GM19438 (cell line): ENCODE results near the gene COG4.
"Not testable (repeated sequence)": the region's sequence is repeated elsewhere in the genome, so short reads cannot be mapped to it uniquely, and the experiment has no call there.

Source experiments
- ATAC-seq: cut with Tn5 transposase; IDR thresholded peaks from one replicate; pipeline ENCODE4 v1.9.1; 2021; ENCODE audit warnings: low read depth; ENCODE audit not compliant: unreplicated experiment

COG4 gene

GRCh38 chr16:70529051-70529777 is 5.9 kb upstream of the COG4 start:
- no peak for ATAC-seq

DNA sequence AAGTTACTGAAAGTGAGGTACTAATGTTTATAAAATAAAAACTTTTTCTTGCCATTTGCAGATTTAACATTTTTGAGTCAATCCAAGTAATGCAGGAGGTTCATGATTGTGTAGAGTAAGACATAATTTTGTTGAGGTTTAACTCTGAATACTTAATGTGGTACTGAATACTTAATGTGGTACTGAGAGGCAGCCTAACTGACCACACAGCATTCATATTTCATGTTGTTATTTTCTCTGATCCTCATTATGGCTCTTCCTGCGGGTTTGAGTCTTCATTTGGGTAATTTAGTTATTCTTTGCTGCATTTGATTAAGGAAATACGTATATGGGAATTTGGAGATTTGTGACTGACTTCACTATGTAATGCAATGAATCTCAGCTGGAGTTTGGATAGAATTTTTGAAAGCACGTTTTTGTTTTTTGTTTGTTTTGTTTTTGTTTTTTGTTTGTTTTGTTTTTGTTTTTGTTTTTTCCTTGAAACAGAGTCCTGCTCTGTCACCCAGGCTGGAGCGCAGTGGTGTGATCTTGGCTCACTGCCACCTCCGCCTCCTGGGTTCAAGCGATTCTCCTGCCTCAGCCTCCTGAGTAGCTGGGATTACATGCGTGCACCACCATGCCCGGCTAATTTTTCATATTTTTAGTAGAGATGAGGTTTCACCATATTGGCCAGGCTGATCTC is 4.1 kb upstream of the COG4 start:
- no peak for ATAC-seq

DNA sequence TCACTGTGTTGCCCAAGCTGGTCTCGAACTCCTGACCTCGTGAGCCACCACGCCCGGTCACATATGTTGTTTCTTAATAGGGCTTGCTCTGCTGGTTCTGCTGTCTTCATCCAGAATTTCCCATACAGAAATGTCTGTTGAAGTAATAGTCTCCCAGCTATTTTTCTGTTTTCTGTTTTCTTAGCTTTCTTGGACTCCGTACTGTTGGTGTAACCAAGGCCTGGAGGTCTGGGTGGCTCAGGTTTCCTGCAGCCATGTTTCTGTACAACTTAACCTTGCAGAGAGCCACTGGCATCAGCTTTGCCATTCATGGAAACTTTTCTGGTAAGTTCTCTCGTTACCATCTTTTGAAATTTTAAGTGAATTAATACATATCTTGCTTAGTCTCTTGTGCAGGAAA is 3.0 kb upstream of the COG4 start:
- ATAC-seq, result no peak

GRCh38 chr16:70524399-70524825 is 1.1 kb upstream of the COG4 start:
- not testable (repeated sequence) for ATAC-seq

DNA sequence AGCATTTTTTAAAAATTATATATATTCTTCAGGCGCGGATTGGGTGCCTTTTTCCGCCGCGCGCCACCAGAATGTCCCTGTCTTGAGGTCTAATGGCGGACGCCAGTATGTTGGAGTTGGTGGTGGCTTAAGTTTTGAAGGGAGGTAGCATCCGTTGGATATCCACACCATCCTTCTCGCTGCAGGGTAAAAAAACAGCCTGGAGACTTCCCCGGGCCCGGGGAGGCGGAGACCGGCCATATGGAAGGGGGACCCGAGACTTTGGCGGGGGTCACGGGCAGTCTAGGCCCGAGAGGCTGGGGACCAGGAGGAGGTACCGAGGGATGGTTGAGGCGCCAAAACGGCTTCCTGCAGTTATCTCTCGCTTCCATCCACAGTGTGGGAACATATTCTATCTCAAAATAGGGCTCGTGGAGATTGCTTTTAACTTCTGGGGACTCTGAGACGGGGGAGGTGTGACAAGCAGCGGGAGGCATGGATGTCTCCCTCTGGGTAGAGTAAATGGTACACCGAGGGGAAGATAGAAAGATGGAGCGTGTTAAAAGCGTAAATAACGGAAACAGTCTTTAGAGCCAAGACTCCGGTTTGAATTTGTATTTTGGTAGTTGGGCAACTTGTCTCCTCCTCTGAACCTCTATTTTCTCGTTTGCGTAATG is 517 bp upstream of the COG4 start, which contains the start of gene SF3B3:
SF3B3 (plus strand) TSS at position 74 of the 656 bp plus-strand sequence. CDS start 2,841 bp downstream, outside the sequence.
- peak; percentile 48 for ATAC-seq

- ATAC-seq, result no peak
Observed at GRCh38 chr16:70522216-70523075, 908 bp downstream of the COG4 start.

GRCh38 chr16:70520612-70521297 is 2.6 kb downstream of the COG4 start:
- no peak for ATAC-seq

DNA sequence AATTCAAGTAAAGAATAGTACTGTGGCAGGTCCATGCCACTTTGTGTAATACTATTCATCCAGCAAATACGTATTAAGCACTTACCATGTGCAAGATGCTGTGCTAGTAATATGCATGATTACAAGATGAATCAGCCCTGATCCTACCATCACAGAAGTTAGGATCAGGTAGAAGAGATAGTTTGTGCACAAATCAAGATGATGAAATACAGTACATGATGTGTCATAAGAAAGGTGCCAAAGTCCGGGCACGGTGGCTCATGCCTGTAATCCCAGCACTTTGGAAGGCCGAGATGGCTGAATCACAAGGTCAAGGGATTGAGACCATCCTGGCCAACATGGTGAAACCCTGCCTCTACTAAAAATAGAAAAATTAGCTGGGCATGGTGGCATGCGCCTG is 10.9 kb downstream of the COG4 start:
- ATAC-seq, result no peak

GRCh38 chr16:70511833-70512232 is 11.5 kb downstream of the COG4 start:
- ATAC-seq, result no peak

DNA sequence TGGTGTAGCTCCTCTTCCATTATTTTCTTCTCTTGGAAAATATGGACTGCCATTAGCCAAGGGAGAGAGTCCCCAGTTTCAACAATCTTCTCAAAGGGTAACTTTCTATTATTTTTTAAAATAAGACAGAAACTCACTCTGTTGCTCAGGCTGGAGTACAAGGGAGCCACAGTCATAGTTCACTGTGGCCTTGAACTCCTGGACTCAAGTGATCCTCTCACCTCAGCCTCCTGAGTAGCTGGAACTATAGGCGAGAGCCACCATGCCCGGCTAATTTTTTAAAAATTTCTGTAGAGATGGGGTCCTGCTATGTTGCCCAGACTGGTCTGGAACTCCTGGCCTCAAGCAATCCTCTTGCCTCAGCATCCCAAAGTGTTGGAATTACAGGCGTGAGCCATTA is 13.1 kb downstream of the COG4 start:
- no peak for ATAC-seq

DNA sequence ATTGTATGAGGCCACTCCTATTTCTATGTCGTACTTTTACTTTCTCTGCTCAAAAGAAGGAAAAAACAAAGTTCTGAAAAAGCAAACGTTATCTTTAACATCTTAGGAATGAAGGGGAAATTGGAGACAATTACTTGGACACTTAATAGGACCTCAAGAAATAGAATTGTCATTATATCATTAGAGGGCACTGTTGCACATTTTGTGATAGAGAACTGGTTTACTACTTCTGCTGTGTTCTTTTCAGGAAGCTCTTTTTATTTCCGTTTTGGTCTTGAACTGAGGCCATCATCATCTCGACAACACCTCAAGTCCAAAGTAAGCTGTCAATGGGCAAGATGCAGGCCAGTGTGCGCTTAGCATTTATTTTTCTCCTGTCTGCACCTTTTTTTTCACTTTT is 14.6 kb downstream of the COG4 start:
- ATAC-seq, result no peak

- no peak for ATAC-seq
Observed at GRCh38 chr16:70496513-70496912, 26.8 kb downstream of the COG4 start.

- no peak for ATAC-seq
Observed at GRCh38 chr16:70495425-70496182, 27.8 kb downstream of the COG4 start.

DNA sequence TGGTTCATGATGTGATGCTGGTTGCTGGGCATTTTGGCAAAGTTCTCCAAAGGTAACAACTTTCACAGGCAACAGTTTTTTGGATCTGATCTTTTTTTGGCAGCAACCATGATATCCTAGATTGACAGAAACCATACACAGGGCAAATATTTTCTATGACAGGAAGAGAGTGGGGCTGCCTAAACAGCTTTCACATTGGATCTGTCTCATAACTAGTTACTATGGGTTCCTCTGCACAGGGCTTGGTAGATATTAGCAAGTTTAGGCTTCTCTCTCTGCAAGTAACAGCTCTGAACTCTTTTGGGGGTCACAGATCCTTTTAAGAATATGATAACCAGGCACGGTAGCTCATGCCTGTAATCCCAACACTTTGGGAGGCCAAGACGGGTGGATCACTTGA is 28.6 kb downstream of the COG4 start:
- no peak for ATAC-seq

DNA sequence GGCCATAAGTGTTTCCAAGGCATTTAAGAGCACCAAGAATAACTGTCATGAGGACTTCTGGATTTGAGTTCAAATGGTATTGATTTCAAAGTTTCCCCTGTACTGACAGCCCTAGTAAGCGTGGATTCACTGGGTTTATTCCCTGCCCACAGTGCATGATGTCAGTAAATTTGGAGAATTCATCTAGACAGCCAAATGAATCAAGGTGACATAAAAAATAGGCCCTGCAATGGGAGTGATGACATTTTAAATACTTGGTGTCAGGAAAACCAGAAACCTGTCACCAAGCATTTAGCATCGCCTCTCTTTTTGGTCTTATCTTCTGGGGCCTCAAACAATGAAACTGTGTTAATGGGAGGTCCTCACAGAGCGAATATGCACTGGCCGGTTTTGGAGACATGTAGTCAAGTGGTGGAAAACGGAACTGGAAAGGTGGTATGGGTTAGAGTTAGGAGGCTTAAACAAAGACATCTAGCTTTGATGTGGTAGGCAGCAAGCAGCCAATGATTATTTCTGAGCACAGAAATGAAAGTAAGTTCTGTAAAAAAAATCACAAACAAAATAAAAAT is 29.1 kb downstream of the COG4 start:
- ATAC-seq, result no peak

DNA sequence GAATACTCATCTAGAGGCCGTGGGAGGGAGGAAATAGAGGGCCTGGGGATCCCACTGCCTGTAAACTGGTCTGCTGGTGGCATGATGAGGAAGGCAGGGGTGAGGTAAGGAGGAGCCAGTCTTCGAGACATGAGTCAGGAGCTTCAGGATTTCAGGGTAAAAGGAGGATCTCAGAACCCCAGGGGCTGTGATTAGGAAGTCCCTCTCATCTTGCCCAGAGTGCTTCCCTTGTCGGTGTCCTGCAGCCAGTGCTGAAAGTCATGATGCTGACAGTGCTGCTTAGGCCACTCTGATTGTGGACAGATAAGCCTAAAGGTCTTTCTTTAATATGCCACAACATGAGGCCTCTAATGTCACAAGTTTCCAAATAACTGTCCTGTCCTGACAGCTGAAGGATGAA is 29.6 kb downstream of the COG4 start:
- no peak for ATAC-seq

DNA sequence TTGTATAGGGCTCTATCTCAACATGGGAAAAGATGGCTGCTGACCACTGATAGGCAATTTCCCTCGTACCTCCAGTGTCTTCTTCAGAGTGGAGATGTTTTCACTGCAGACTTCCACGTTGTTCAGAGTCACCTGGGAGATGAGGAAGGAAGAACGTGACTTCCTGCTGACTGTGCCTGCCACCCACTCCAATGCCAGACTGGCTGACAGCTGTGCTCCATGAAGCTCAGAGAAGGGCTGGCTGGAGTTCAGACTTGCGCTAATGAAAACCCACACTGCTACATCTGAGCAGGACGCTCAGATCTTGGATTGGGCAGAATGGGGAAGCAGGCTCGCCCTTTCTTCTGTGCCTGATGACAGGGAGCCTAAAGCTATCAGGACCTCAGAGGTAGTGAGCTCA is 33.1 kb downstream of the COG4 start:
- no peak for ATAC-seq

DNA sequence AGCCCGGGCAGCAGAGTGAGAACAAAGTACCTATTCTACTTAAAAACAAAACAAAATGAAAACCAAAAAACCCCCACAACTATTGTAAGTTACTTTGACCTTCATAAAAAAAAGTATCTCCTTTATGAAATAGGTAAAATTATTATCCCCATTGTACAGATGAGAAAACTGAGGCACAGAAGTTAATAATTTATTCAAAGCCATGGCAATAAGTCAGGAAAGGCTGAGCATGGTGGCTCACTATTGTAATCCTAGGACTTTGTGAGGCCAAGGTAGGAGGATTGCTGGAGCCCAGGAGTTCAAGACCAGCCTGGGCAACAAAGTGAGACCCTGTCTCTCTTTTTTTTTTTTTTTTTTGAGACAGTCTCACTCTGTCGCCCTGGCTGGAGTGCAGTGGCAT is 38.5 kb downstream of the COG4 start:
- ATAC-seq, result no peak

- peak; percentile 83 for ATAC-seq
Observed at GRCh38 chr16:70483426-70483825, 39.9 kb downstream of the COG4 start.
